Epithelial cell of esophagus (primary cell): Measurements from ENCODE around the gene PSMC4.

Source experiments
- DNase-seq: peaks from one replicate; pipeline ENCODE4 v3.0.0; 2010; ENCODE audit warnings: low read depth
- H3K4me3 ChIP-seq: 2 replicates; pipeline ENCODE4 v1.5.1; 2011; ENCODE audit warnings: mild to moderate bottlenecking, low read length, control low read depth
- CTCF ChIP-seq: IDR thresholded peaks from 2 replicates; pipeline ENCODE4 v1.5.1; 2011; ENCODE audit warnings: low read depth, mild to moderate bottlenecking, low read length, control low read depth, inconsistent platforms; ENCODE audit not compliant: insufficient read depth; ENCODE audit errors: missing control alignments

PSMC4 gene

GRCh38 chr19:39941615-39942365 lies 29.2 kb upstream of the PSMC4 start:
- no peak overlapping the region for H3K4me3 ChIP-seq
- TF ChIP-seq CTCF: no peak
- peak; percentile 39 for DNase-seq

GRCh38 chr19:39942366-39942730 lies 28.6 kb upstream of the PSMC4 start:
- H3K4me3 ChIP-seq: no peak overlapping the region
- no peak for TF ChIP-seq CTCF
- DNase-seq: no peak

DNA sequence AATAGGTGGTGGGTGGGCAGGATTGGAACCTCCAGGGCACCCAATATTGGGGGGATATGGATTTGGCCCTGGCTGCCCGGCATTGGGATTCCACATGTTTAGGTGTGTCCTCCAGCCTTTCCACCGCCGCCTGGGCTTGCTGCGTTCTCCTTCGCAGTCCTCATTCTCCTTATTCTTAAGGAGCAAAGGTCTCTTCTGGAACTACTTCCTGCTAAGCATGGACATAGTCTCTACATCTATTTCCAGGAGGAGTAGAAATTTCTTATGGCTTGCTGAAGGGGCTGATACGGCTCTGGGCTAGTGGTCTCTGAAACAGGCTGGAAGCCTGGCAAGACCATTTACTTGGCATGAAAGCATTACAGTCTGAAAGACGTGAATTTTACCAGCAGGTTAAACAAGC lies 27.4 kb upstream of the PSMC4 start:
- DNase-seq: no peak
- no peak overlapping the region for H3K4me3 ChIP-seq
- TF ChIP-seq CTCF: no peak

DNA sequence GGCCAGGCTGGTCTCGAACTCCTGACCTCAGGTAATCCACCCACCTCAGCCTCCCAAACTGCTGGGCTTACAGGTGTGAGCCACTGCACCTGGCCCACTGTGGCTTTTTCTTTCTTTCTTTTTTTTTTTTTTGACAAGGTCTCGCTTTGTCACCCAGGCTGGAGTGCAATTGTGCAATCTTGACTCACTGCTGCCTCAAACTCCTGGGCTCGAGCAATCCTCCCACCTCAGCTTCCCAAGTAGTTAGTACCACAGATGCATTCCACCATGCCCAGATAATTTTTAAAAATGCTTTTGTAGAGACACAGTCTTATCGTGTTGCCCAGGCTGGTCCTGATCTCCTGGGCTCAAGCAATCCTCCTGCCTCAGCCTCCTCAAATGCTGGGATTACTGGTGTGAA lies 24.4 kb upstream of the PSMC4 start:
- no peak for TF ChIP-seq CTCF
- DNase-seq: peak; percentile 76
- no peak overlapping the region for H3K4me3 ChIP-seq

DNA sequence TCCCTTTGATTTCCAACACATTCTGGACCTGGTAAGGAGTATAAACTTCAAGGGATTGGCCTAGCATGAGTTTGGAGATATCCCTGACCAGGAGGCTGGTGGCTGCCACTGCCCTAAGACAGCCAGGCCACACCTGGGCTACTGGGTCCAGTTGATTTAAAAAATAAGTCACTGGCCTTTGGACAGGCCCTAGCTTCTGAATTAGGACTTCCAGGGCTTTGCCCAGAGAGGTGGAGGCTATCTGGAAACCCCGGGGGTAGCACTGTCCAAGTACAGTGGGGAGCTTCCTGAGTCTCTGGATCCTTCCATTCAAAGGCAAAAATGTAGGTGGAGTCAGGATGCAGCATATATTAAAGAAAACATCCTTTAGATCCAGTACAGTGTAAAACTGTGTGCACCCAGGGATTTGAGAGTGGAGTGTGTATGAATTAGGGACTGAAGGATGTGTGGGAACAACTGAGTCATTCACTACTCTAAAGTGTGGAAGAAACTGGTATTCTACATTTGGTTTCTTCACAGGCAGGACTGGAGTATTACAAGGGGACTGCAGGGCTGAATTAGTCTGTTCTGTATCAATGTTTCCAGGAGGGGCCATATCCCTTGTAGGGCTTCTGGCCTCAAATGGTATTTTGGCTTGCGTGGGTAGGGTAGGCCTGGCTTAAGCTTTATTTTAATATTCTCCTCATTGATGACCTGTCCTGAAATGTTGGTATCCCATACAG lies 21.8 kb upstream of the PSMC4 start:
- no peak for TF ChIP-seq CTCF
- DNase-seq: no peak
- no peak overlapping the region for H3K4me3 ChIP-seq

DNA sequence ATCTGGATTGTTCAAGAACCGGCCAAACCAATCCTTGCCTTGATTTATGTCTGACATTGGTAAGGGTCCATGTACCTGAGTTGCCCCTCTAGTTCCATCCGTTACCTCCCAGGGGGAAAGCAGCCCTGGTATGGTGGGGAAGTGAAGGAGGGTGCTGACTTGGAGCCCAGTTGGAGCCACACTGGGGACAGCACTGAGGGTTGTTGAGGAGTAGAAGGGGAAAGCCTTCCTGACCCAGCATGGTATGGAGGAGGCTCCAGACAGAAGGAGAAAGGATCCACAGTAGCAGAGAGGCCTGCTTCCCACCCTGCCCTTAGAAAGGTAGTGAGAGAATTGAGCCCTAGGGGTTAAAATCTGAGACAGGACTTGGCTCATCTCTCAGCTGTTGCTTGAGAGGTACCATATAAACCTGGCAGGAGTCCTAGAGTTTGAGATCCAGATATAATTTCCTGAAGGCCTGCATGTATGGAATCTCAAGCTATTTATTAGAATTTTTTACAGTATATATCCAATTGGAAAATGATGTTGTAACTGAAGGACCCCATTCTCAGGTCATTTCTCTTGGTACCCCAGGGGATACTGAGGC lies 19.8 kb upstream of the PSMC4 start:
- DNase-seq: no peak
- no peak overlapping the region for H3K4me3 ChIP-seq
- TF ChIP-seq CTCF: no peak
